Left lobe of liver (tissue), 2 donors: Measurements from ENCODE around the gene EAF1. TPM values are rescaled to one million over a fixed set of nuclear protein-coding genes. Genes with fewer than 3 reads are reported as not detected.
"Not testable (repeated sequence)": the region's sequence is repeated elsewhere in the genome, so short reads cannot be mapped to it uniquely, and the experiment has no call there.

Experiments used
- ATAC-seq: fragments of 200-7000 bp; cut with Tn5 transposase; one replicate; pipeline ENCODE4 v1.9.1; 2020; ENCODE audit warnings: mild to moderate bottlenecking, moderate library complexity
- DNase-seq: peaks from one replicate; pipeline ENCODE4 v3.0.0-alpha.2; 2020; ENCODE audit warnings: low spot score
- total RNA-seq: library from RNA; stranded (reverse); gene quantifications from one replicate; pipeline ENCODE4 v1.2.1, GENCODE V29; 2021
- donor health status: DM: no; HTN: no; CAD: no; lungs with moderate emphysema.
- donor health status: DM: no; HTN: yes; CAD: no.

The EAF1 gene
- total RNA-seq, 1 donor from 2014 or later: 11.6 TPM

DNA sequence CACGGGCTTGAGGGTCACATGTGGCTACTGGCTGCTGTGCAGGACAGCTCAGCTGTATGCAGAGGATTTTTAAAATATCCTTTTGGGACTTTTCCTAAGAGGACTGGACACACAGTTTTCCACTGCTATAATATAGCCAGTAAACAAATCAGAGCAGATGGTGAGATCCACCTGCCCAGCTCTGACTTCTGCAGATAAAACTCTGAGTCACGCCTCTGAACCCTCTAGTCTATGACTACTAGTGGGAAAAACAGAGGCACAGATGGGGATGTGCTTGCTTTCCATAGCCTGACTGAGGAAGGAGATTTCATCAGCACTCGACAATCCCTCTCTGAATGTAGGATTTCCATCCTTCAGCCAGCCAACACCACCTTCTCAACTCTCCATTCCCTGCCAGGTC lies 49.0 kb downstream of the EAF1 start:
- no peak for DNase-seq

DNA sequence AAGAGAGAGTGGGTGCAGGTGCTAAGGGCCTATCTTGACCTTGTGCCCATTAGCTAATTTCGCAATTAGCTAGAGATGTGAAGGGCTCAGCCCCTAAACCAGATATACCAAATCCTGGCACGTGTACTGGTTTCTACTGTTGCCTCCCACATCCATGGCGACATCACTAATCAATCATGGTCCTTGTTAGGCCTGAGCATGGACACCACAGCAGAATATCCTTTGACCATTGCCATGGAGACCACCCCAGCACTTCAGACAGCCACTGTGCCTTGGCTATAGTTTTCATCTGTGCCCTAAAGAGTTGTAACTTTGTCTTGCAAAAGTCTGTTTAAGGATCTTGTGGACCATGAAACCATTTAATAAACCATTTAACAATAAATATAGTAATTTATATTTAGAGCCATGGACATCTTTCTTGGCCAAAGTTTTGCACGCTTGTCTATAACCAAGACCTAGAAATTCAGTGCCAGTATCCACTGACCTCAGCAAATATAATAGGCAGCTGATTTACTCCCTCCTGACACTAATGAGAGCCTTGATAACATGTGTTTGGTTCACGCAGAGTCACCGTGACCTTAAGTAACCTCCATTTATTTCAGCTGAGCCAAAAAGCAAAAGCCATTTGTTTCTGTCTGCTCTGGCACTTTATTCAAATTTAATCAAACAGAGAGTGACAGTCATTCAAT lies 50.7 kb downstream of the EAF1 start:
- ATAC-seq (peak; percentile 31), DNase-seq (no peak)

More for the DNA sequence above, 49.0 kb downstream of the EAF1 start:
- no peak for ATAC-seq

DNA sequence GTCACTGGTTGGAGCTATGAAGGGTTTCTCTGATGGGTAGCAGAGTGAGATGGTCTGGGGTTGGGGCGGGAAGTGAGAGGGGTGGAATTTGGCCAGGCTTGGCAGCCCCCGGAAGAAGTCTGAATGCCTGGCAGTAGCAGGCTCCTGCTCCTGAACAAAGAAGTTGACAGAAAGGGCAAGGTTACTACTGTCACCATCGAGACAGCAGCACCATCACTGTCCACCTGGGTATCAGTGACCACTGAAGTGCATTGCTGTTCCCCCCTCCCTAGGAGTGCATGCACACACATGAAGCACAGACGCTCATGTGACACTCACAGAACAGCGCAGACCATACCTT lies 51.2 kb downstream of the EAF1 start:
- no peak for DNase-seq
- ATAC-seq: no peak

DNA sequence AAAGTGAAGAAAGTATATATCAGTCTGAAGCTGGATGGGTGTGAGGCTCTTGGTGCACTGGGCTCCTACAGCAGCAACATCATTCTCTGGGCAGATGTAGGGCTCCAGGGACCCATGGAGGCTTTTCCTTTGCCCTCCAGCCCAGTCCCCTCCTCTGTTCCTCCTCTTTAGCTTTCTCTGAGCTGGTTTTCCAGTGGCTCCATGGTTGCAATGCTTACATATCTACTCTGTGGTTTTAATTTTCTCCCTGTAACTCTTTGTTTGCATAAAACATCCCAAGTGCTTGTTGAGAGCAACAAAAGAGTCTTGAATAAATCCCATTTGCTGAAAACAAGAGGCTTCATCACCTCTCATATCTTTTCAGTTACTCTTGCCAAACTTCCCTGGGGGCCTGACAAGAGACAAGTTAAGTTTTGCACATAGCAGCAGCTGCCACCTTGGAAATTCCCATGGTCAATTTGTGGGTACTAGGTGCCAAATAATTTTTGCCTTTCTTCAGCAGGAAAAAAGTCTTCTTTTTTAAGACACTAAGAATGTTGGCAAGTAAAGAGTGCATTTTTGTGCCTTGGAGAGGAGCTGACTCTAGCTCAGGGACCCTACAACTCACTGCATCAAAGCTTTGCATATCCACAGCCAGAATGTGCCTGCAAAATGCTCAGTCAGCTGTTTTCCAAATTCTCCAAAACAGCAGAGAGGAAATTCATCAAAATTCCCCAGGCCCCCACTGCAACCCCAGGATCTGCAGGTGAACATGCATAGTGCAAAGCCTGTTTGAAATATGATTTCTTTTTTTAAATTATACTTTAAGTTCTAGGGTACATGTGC lies 52.2 kb downstream of the EAF1 start:
- ATAC-seq (no peak), DNase-seq (no peak)

DNA sequence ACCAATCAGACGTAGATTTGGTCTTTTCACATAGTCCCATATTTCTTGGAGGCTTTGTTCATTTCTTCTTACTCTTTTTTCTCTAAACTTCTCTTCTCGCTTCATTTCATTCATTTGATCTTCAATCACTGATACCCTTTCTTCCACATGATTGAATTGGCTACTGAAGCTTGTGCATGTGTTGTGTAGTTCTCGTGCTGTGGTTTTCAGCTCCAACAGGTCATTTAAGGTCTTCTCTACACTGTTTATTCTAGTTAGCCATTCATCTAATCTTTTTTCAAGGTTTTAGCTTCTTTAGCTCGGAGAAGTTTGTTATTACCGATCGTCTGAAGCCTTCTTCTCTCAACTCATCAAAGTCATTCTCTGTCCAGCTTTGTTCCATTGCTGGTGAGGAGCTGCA lies 57.2 kb downstream of the EAF1 start:
- DNase-seq, ATAC-seq: not testable (repeated sequence)

DNA sequence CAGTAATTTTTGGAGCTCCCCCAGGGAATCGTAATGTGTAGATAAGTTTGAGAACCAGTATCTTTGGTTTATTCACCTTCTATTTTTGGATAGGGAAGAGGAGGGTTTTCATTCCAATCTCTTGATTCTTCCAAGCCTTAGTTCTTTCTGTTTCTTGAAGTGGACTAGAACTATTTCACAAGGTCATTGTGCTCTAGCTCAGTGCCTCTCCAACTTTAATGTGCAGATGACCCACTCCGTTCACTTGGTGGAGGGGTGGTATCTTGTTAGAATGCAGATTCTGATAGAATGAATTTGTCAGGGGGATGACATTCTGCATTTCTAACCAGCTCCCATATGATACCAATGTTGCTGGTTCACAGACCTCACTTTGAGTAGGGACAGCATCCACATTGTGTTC lies 58.6 kb downstream of the EAF1 start:
- ATAC-seq (no peak), DNase-seq (no peak)

DNA sequence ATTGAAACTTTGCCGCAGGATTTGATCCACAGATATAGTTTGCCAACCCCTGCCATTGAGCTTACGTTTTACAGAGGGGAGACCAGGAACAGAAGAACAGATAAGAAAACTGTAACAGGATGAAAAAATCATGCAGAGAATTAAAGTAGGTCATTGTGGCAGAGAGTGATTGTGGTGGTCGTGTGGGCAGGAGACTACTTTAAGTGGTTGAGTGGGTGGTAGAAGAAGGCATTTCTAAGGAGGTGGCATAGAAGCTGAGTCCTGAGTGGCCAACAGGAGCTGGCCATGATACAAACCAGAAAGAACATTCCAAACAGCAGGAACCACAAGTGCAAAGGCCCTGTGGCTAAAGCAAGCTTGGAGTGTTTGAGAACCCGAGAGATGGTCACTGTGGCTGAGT lies 59.6 kb downstream of the EAF1 start:
- ATAC-seq: no peak

DNA sequence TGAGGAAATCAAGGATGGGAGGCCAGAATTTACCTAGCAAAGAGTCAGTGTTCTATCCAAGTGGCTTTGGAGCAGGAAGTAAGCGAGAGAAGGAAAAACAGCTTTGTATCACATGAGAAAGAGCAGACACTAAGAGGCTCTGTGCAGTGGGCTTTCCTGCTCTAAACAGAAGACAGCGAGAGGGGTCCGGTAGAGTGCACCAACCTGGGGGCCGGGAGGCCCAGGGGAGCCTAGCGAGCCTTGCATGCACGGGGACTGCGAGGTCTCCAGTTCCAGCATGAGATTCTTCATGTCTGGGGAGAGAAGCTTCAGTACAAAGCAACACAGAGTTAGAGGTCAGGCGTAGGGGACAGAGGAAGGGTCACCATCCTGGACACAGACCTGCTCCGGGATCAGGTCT lies 60.6 kb downstream of the EAF1 start:
- ATAC-seq (no peak), DNase-seq (no peak)

More for the DNA sequence above, 59.6 kb downstream of the EAF1 start:
- DNase-seq: no peak

DNA sequence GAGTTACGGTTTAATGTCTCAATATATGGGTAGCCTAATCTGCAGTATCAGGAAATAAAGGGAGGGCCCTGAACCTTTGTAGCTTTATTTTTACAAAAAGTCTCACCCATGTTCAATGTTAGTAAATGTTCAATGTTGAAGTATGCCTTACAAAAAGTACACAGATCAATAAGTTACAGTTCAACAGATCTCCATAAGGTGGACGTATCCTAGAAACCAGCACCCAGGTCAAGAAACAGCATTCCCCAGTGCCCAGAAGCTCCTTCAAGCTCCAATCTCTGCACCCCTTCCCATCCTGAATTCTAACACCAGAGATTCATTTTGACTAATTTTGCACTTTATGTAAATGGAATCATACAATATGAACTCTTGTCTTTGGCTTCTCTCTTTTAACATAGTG lies 62.8 kb downstream of the EAF1 start:
- ATAC-seq: no peak
- DNase-seq: no peak

DNA sequence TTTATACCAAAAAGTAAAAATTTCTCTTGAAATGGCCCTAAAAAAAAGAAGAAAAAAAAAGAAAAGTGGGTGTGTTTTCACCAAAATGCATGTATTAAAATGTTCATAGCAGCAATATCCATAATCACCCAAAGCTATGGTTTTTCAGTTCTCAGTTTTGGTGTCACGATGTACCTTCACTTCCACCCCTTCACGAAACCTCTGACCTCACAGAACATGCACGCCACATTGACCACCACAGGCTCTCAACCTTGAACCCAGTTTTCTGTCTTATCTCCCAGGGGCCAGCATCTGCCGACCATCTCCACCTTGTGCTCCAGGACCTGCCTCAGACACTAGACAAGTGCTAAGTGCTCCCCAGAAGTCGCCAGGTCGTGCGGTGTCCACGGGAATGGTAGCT lies 63.7 kb downstream of the EAF1 start:
- DNase-seq: no peak
- no peak for ATAC-seq

Other genes starting within 250 kb of the EAF1 start
- gene CAPN7, start 221.4 kb upstream of the EAF1 start, total RNA-seq: 26.8 TPM
- 10.5 TPM for gene SH3BP5, start 95.0 kb upstream of the EAF1 start, total RNA-seq
- 4.7 TPM for gene METTL6, start 54 bp upstream of the EAF1 start, total RNA-seq
- 1.3 TPM for gene COLQ, start 94.1 kb downstream of the EAF1 start, total RNA-seq
- gene HACL1, start 174.0 kb downstream of the EAF1 start, total RNA-seq: 45.2 TPM
- gene BTD, start 174.1 kb downstream of the EAF1 start, total RNA-seq: 57.4 TPM